IMR-90 (cell line): Measurements from ENCODE around the gene YIPF6. TPM values are rescaled to one million over a fixed set of nuclear protein-coding genes. Genes with fewer than 3 reads are reported as not detected.

Experiments used
- ATAC-seq: fragments of 200-7000 bp; cut with Tn5 transposase; 2 replicates; pipeline ENCODE4 v1.9.1; 2020; ENCODE audit warnings: low read depth, mild to moderate bottlenecking, moderate library complexity
- BruUV-seq: library from RNA; stranded (reverse); fragments of 400-500 nt; replicated peaks from 2 replicates; lab custom pipeline; 2021; lab: Mats Ljungman, UMichigan
- CTCF ChIA-PET: fragments of 300-600 bp; formaldehyde crosslinking; extraction: SDS; loops from one replicate; lab custom pipeline; 2021; ENCODE audit warnings: antibody characterized with exemption; lab: Yijun Ruan, JAX
- POLR2A ChIA-PET: fragments of 300-600 bp; sonication (Branson Sonifier 250); formaldehyde crosslinking; loops from one replicate; lab custom pipeline; 2022; ENCODE audit warnings: antibody characterized with exemption; ENCODE audit not compliant: unreplicated experiment; lab: Charles Lee
- DNase-seq: peaks from one replicate; pipeline ENCODE4 v3.0.0; 2013
- H2AFZ ChIP-seq: replicated peaks from 2 replicates; pipeline ENCODE3; 2013; ENCODE audit warnings: low read length, mild to moderate bottlenecking; ENCODE audit not compliant: poor library complexity
- H2AK5ac ChIP-seq: 2 replicates; pipeline ENCODE4 v1.6.1; 2013; ENCODE audit warnings: low read depth, low read length, inconsistent platforms
- H2AK9ac ChIP-seq: replicated peaks from 2 replicates; pipeline ENCODE3; 2013; ENCODE audit warnings: mild to moderate bottlenecking, low read depth, low read length, moderate library complexity; ENCODE audit not compliant: poor library complexity
- H2BK120ac ChIP-seq: 2 replicates; pipeline ENCODE4 v1.6.1; 2013; ENCODE audit warnings: low read depth, low read length, inconsistent platforms
- H2BK15ac ChIP-seq: 3 replicates; pipeline ENCODE4 v1.6.1; 2013; ENCODE audit warnings: low read depth, low read length, inconsistent platforms
- H2BK20ac ChIP-seq: 2 replicates; pipeline ENCODE4 v1.6.1; 2013; ENCODE audit warnings: low read depth, mild to moderate bottlenecking, inconsistent platforms, low read length, moderate library complexity
- H2BK5ac ChIP-seq: 2 replicates; pipeline ENCODE4 v1.6.1; 2013; ENCODE audit warnings: mild to moderate bottlenecking, low read depth, low read length, inconsistent platforms; ENCODE audit not compliant: poor library complexity, severe bottlenecking
- H3K14ac ChIP-seq: replicated peaks from 2 replicates; pipeline ENCODE4 v1.6.1; 2013; ENCODE audit warnings: low read depth, low read length, inconsistent platforms
- H3K18ac ChIP-seq: 2 replicates; pipeline ENCODE4 v1.6.1; 2013; ENCODE audit warnings: low read depth, low read length, control low read depth
- H3K23ac ChIP-seq: 2 replicates; pipeline ENCODE4 v1.6.1; 2013; ENCODE audit warnings: low read depth, low read length, inconsistent platforms
- H3K27ac ChIP-seq: 2 replicates; pipeline ENCODE4 v1.5.1; 2013; ENCODE audit warnings: mild to moderate bottlenecking, control low read depth, low read length; ENCODE audit not compliant: insufficient read depth
- H3K27me3 ChIP-seq: 2 replicates; pipeline ENCODE4 v1.6.1; 2013; ENCODE audit warnings: low read length; ENCODE audit not compliant: control insufficient read depth, insufficient read depth
- H3K36me3 ChIP-seq: 2 replicates; pipeline ENCODE4 v1.6.1; 2013; ENCODE audit warnings: low read length, mixed read lengths; ENCODE audit not compliant: control insufficient read depth, insufficient read depth
- H3K4ac ChIP-seq: 2 replicates; pipeline ENCODE4 v1.6.1; 2013; ENCODE audit warnings: low read depth, low read length, inconsistent platforms
- H3K4me1 ChIP-seq: 2 replicates; pipeline ENCODE4 v1.6.1; 2013; ENCODE audit warnings: low read length, mixed read lengths; ENCODE audit not compliant: control insufficient read depth, insufficient read depth
- H3K4me2 ChIP-seq: 2 replicates; pipeline ENCODE4 v1.6.1; 2013; ENCODE audit warnings: low read depth, mild to moderate bottlenecking, control low read depth, low read length, moderate library complexity
- H3K4me3 ChIP-seq: 2 replicates; pipeline ENCODE4 v1.5.1; 2013; ENCODE audit warnings: low read depth, mild to moderate bottlenecking, control low read depth, low read length, moderate library complexity; ENCODE audit not compliant: insufficient read depth
- H3K56ac ChIP-seq: 2 replicates; pipeline ENCODE4 v1.6.1; 2013; ENCODE audit warnings: low read length, inconsistent platforms; ENCODE audit not compliant: insufficient read depth; ENCODE audit errors: extremely low read depth
- H3K79me1 ChIP-seq, 2 experiments: 2 replicates each; pipeline ENCODE4 v1.6.1; 2013; ENCODE audit warnings: low read length in 2 of 2, inconsistent platforms in 1 of 2, low read depth in 1 of 2
- H3K9ac ChIP-seq: 2 replicates; pipeline ENCODE4 v1.6.1; 2013; ENCODE audit warnings: low read depth, low read length, control low read depth
- H3K9me1 ChIP-seq: 2 replicates; pipeline ENCODE4 v1.6.1; 2013; ENCODE audit warnings: low read length, inconsistent platforms; ENCODE audit not compliant: insufficient read depth
- H3K9me3 ChIP-seq: 2 replicates; pipeline ENCODE4 v1.6.1; 2013; ENCODE audit warnings: low read length; ENCODE audit not compliant: control insufficient read depth, insufficient read depth
- H4K20me1 ChIP-seq: 2 replicates; pipeline ENCODE4 v1.6.1; 2013; ENCODE audit warnings: low read length, inconsistent platforms; ENCODE audit not compliant: insufficient read depth
- H4K5ac ChIP-seq: 2 replicates; pipeline ENCODE4 v1.6.1; 2013; ENCODE audit warnings: mild to moderate bottlenecking, low read depth, low read length, control low read depth
- H4K8ac ChIP-seq, 2 experiments: 2 replicates each; pipeline ENCODE4 v1.6.1; 2013; ENCODE audit warnings: low read depth in 2 of 2, low read length in 2 of 2, control low read depth in 1 of 2, inconsistent platforms in 1 of 2
- H4K91ac ChIP-seq: 2 replicates; pipeline ENCODE4 v1.6.1; 2013; ENCODE audit warnings: low read depth, low read length, inconsistent platforms; ENCODE audit not compliant: insufficient read depth
- CEBPB ChIP-seq: IDR thresholded peaks from 2 replicates; pipeline ENCODE4 v1.6.1; 2012; ENCODE audit warnings: low read depth, low read length, improper control_type of control experiment
- MAFK ChIP-seq: IDR thresholded peaks from 2 replicates; pipeline ENCODE4 v1.6.1; 2012; ENCODE audit warnings: low read depth, low read length, improper control_type of control experiment
- WGBS, 2 experiments: methylation state at CpG; one replicate each; pipeline versions ENCODE4 v1.1.5 to v1.1.7; 2013; ENCODE audit warnings: missing lambda C conversion rate in 2 of 2; ENCODE audit not compliant: insufficient read length in 1 of 2; ENCODE audit errors: extremely low coverage in 2 of 2; 5-methylcytosine and 5-hydroxymethylcytosine counted together
- dilution Hi-C: fragments of 300-500 bp; cut with HindIII; formaldehyde crosslinking; loops from one replicate; pipeline ENCODE4 v1.14.3; 2018; ENCODE audit warnings: low sequenced_read_pairs; ENCODE audit not compliant: unreplicated experiment
- in situ Hi-C: fragments of 300-500 bp; cut with MboI; formaldehyde crosslinking; loops from 3 replicates; pipeline ENCODE4 v1.14.3; 2019; ENCODE audit warnings: low sequenced_read_pairs, inconsistent platforms, mixed read lengths
- intact Hi-C: fragments of 100-400 bp; cut with micrococcal nuclease; formaldehyde crosslinking; loops from 2 replicates; pipeline ENCODE4 v1.10.0; 2022
- polyA plus RNA-seq, 3 experiments: library from polyadenylated mRNA; depleted of rRNA; stranded (reverse); fragments of >200 nt; gene quantifications; 2 replicates each; pipeline ENCODE4 v1.2.3, GENCODE V29; 2012; ENCODE audit warnings: low replicate concordance in 1 of 3
- total RNA-seq: library from RNA; depleted of rRNA; stranded (reverse); fragments of >200 nt; gene quantifications from 2 replicates; pipeline ENCODE4 v1.2.3, GENCODE V29; 2012

YIPF6 gene
- total and polyA plus RNA-seq, 2 of the 4 experiments (the other 2 are of a cell fraction) = 9.7 to 22.4 TPM

DNA sequence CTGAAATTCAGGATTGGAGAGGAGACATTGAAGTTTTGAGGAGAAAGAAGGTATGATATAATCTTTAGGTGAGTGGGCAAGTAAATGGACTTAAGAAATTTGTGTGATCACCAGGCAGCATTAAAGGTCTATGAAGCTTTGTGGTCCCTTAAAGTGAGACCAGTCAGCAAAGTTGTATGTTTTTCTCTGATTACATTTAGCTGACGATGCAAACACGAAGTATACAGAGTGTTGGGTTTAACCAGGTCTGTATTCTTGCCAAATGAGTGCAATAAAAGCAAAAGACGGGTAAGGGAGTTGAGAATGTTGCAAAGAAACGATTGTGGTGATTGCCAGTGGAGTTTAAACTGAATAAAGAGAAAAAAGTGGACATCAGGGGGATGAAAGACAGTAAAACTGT lies 11.6 kb upstream of the YIPF6 start:
- Histone ChIP-seq H3K56ac (no peak overlapping the region), H3K27ac (no peak overlapping the region), H3K9ac (no peak overlapping the region), H3K9me3 (no peaks in the 10 kb centered on the region), H3K36me3 (no peaks in the 10 kb centered on the region), H4K20me1 (no peaks in the 10 kb centered on the region), H3K27me3 (peaks cover 3% of the 10 kb centered on the region), H3K4me1 (no peaks in the 10 kb centered on the region), H2AK9ac (no peak overlapping the region), H3K4me3 (no peak overlapping the region), H3K79me1 (no peaks in the 10 kb centered on the region), H3K18ac (no peak overlapping the region), H3K14ac (no peak overlapping the region), H2BK120ac (no peak overlapping the region), H3K9me1 (no peaks in the 10 kb centered on the region), H2BK15ac (no peak overlapping the region), H3K4me2 (no peak overlapping the region), H3K4ac (no peak overlapping the region), H2BK5ac (no peak overlapping the region), H2AFZ (no peak overlapping the region), H2BK20ac (no peak overlapping the region), H3K23ac (no peak overlapping the region), H4K5ac (no peak overlapping the region), H4K8ac (no peak overlapping the region), H4K91ac (no peak overlapping the region), H2AK5ac (no peak overlapping the region)
- ChIA-PET CTCF (no interaction called here), POLR2A (no interaction called here)
- no peak for ATAC-seq
- DNase-seq = no peak
- in situ Hi-C loops (no loop called here), intact Hi-C loops (no loop called here), dilution Hi-C loops (no loop called here)
- 29% methylated on average over 4 of the region's 4 CpGs; no CpG with 5 or more reads in 1 of the 2 experiments for WGBS, 2 experiments
- no TSS peak for BruUV-seq
- TF ChIP-seq CEBPB (no peak), MAFK (peak; percentile 68)
